ENCODE results near the gene EVI2B.

DNA sequence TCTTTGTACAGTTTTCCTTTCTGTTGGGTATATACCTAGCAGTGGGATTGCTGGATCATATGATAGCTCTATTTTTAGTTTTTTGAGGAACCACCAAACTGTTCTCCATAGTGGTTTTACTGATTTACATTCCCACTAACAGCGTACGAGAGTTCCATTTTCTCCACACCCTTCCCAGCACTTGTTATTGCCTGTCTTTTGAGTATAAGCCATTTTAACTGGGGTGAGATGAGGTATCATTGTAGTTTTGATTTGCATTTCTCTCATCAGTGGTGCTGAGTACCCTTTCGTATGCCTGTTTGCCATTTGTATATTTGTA lies 887 bp upstream of the EVI2B start:
- no peak for TF ChIP-seq CEBPB (IDR thresholded peaks at IDR 0.05; ENCODE audit: low read depth)
- no peak for TF ChIP-seq POLR2AphosphoS5 (IDR thresholded peaks at IDR 0.05; ENCODE audit: low read depth, low read length)
- TF ChIP-seq, protein P1, sequence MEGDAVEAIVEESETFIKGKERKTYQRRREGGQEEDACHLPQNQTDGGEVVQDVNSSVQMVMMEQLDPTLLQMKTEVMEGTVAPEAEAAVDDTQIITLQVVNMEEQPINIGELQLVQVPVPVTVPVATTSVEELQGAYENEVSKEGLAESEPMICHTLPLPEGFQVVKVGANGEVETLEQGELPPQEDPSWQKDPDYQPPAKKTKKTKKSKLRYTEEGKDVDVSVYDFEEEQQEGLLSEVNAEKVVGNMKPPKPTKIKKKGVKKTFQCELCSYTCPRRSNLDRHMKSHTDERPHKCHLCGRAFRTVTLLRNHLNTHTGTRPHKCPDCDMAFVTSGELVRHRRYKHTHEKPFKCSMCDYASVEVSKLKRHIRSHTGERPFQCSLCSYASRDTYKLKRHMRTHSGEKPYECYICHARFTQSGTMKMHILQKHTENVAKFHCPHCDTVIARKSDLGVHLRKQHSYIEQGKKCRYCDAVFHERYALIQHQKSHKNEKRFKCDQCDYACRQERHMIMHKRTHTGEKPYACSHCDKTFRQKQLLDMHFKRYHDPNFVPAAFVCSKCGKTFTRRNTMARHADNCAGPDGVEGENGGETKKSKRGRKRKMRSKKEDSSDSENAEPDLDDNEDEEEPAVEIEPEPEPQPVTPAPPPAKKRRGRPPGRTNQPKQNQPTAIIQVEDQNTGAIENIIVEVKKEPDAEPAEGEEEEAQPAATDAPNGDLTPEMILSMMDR (IDR thresholded peaks at IDR 0.05 in 2 of 3, conservative IDR thresholded peaks at IDR 0.05 in 1 of 3; ENCODE audit: borderline replicate concordance in 1 of 3, insufficient read depth in 1 of 3, low read depth in 2 of 3, low read length in 2 of 3): no peak
- no peak for TF ChIP-seq RAD21 (IDR thresholded peaks at IDR 0.05; ENCODE audit: low read depth)
